HFFc6 (cell line): Measurements from ENCODE around the gene WRAP53. TPM values are rescaled to one million over a fixed set of nuclear protein-coding genes. Genes with fewer than 3 reads are reported as not detected.

Experiments used
- DNase-seq: peaks from one replicate; pipeline ENCODE4 v3.0.0-alpha.2; 2018
- H3K27ac Mint-ChIP-seq: 2 replicates; pipeline ENCODE4 v1.8.0; 2020; ENCODE audit warnings: mild to moderate bottlenecking, mixed read lengths
- H3K27me3 Mint-ChIP-seq: 2 replicates; pipeline ENCODE4 v1.8.0; 2021; ENCODE audit warnings: mild to moderate bottlenecking, moderate library complexity, mixed read lengths; ENCODE audit not compliant: insufficient read depth
- H3K36me3 Mint-ChIP-seq: 2 replicates; pipeline ENCODE4 v1.8.0; 2021; ENCODE audit warnings: low read depth, mixed read lengths
- H3K4me1 Mint-ChIP-seq: 2 replicates; pipeline ENCODE4 v1.8.0; 2020; ENCODE audit warnings: low read depth, mixed read lengths
- H3K4me3 Mint-ChIP-seq: 2 replicates; pipeline ENCODE4 v1.8.0; 2020; ENCODE audit warnings: mild to moderate bottlenecking, moderate library complexity, mixed read lengths
- H3K9me3 Mint-ChIP-seq: 2 replicates; pipeline ENCODE4 v1.8.0; 2020; ENCODE audit warnings: mild to moderate bottlenecking, mixed read lengths
- CTCF ChIP-seq: fragments of 200-600 bp; sonication (generic); IDR thresholded peaks from 2 replicates; pipeline ENCODE4 v1.5.0; 2021; ENCODE audit warnings: antibody characterized with exemption, mild to moderate bottlenecking
- total RNA-seq, 6 experiments: library from RNA; stranded (reverse); fragmentation: NEBNext Ultra II Directional; extraction: Animal tissue kit (Norgen Biotek cat#: 25700); gene quantifications; 2 replicates in 1 of 6; 3 replicates in 5 of 6; pipeline ENCODE4 v1.2.3, GENCODE V29; 2021

Gene WRAP53
- total RNA-seq, 6 experiments from 2014 or later = 8.6 to 18.2 (median 15.2) TPM

- H3K27me3 Mint-ChIP-seq = peaks cover 27% of the 10 kb centered on the region
- H3K4me3 Mint-ChIP-seq = no peak overlapping the region
- peaks cover 15% of the 10 kb centered on the region for H3K4me1 Mint-ChIP-seq
- H3K9me3 Mint-ChIP-seq = no peaks in the 10 kb centered on the region
- no peak overlapping the region for H3K27ac Mint-ChIP-seq
- DNase-seq = no peak
- no peaks in the 10 kb centered on the region for H3K36me3 Mint-ChIP-seq
- no peak for TF ChIP-seq CTCF
Measured at GRCh38 chr17:7713782-7714181, 25.5 kb downstream of the WRAP53 start.

- Mint-ChIP-seq H3K36me3 (no peaks in the 10 kb centered on the region), H3K9me3 (no peaks in the 10 kb centered on the region), H3K4me3 (no peak overlapping the region)
Measured at GRCh38 chr17:7714721-7715594, 26.7 kb downstream of the WRAP53 start.

GRCh38 chr17:7715936-7716886 is 27.9 kb downstream of the WRAP53 start:
- peaks cover 41% of the 10 kb centered on the region for H3K27me3 Mint-ChIP-seq
- peaks cover 7% of the 10 kb centered on the region for H3K4me1 Mint-ChIP-seq
- TF ChIP-seq CTCF = no peak
- H3K9me3 Mint-ChIP-seq = no peaks in the 10 kb centered on the region
- H3K36me3 Mint-ChIP-seq = no peaks in the 10 kb centered on the region
- H3K4me3 Mint-ChIP-seq = peak overlapping the region; percentile 89
- H3K27ac Mint-ChIP-seq = peak overlapping the region; percentile 44; the same call in 1 of the 2 replicates
- DNase-seq = no peak

More at GRCh38 chr17:7714721-7715594, 26.7 kb downstream of the WRAP53 start:
- Mint-ChIP-seq H3K4me1 (peaks cover 15% of the 10 kb centered on the region), H3K27me3 (peaks cover 36% of the 10 kb centered on the region), H3K27ac (no peak overlapping the region)
- TF ChIP-seq CTCF = no peak
- DNase-seq = no peak

GRCh38 chr17:7716901-7717755 is 28.9 kb downstream of the WRAP53 start, which contains the start of gene DNAH2:
Gene DNAH2, plus strand, starts transcription at chr17:7717744. Its CDS starts 1,991 bp downstream, at chr17:7719735.
- Mint-ChIP-seq H3K27ac (peak within 1 kb of the TSS; percentile 44; the same call in 1 of the 2 replicates), H3K4me3 (peak within 1 kb of the TSS; percentile 89), H3K27me3 (peaks cover 42% of the 10 kb centered on the region), H3K36me3 (no peaks in the 10 kb centered on the region), H3K9me3 (no peaks in the 10 kb centered on the region), H3K4me1 (peaks cover 7% of the 10 kb centered on the region)
- peak; percentile 77 for DNase-seq
- TF ChIP-seq CTCF = peak; percentile 75
